ENCODE data around the gene HSPA4.

- TF ChIP-seq CTCF (IDR thresholded peaks at IDR 0.05): no peak
- TF ChIP-seq POLR2A (IDR thresholded peaks at IDR 0.05): no peak
Measured at GRCh38 chr5:133063965-133064364, 12.2 kb downstream of the HSPA4 start.
